Stimulated activated CD8-positive, alpha-beta memory T cell treated with anti-CD3 and anti-CD28 coated beads, Interleukin-7, amount 100 ng/mL, for 4 hours (primary cell): Measurements from ENCODE around the gene INMT.
A peak's percentile ranks its signal among the peaks of the same experiment; 100 is the strongest.

Experiments
- DNase-seq, 2 donors: peaks; one replicate each; pipeline ENCODE4 v3.0.0-alpha.2; 2020; ENCODE audit warnings: low read depth in 2 of 2

INMT gene

DNA sequence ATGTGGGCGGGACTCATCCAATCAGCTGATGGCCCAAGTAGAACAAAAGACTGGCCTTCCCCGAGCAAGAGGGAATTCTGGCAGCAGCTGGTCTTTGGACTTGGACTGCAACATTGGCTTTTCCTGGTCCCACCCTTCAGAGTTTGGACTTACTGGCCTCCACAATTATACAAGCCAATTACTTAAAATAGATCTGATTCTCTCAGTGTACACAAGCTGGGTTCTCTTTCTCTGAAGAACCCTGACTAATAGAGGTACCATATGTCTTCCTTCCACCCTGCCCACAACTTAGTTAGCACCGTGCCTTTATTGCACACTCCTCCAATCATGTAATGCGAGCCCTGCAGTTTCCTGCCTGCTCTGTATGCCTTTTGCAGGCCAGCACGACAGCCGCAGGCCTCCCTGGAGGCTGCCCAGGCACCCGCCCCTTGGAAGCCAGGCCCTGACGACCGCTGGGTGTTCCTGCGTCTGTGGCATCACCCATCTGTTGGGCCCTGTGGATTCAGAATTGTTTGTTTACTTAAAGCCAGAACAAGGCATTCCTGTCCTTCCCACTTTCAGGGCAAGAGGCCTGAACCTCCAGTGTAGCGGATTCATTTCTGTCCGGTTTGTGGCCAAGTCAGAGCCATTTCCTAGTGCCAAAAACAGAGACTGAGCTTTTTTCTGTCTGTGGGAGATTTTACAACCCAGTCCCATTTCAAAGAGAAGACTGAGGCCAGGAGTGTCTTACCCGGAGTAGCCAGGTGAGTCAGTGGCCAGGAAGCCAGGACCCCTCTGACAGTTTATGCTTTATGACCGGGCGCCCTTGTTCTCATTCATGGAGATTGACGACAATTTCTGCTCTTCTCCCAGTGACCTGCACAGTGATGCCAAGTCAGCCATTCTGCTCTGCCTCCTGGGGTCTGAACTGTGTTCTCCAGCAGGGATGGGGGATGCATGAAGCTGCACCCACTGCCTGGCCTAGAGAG is 968 bp upstream of the INMT start:
- DNase-seq, result no peak

GRCh38 chr7:30752484-30752883 is 549 bp downstream of the INMT start:
- DNase-seq, result no peak

DNA sequence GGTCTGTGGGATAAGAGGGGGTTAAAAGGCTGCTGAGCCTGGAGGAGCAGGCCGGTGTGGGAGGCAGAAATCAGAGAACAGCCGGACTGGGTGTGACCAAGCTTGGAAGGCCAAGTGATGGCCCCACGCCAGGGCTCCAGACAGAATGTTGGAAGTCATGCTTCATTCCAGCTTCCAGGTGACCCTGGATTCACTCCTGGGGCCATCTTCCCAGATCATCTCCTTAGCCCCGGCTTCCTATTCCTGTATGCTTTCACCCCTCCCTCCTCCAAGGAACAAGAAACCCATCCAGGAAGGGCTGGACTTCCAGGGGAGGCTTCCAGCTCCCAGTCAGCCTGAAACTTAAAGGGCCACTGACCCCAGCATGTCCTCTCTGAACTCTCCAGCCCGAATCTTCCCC is 1.0 kb downstream of the INMT start:
- DNase-seq, result no peak

GRCh38 chr7:30754315-30754877 is 2.5 kb downstream of the INMT start:
- DNase-seq, result no peak

GRCh38 chr7:30755384-30756154 is 3.6 kb downstream of the INMT start:
- no peak for DNase-seq

- DNase-seq, result no peak
These were observed 5.4 kb downstream of the INMT start for GRCh38 chr7:30757342-30757692.

GRCh38 chr7:30760514-30761213 is 8.7 kb downstream of the INMT start:
- no peak for DNase-seq

DNA sequence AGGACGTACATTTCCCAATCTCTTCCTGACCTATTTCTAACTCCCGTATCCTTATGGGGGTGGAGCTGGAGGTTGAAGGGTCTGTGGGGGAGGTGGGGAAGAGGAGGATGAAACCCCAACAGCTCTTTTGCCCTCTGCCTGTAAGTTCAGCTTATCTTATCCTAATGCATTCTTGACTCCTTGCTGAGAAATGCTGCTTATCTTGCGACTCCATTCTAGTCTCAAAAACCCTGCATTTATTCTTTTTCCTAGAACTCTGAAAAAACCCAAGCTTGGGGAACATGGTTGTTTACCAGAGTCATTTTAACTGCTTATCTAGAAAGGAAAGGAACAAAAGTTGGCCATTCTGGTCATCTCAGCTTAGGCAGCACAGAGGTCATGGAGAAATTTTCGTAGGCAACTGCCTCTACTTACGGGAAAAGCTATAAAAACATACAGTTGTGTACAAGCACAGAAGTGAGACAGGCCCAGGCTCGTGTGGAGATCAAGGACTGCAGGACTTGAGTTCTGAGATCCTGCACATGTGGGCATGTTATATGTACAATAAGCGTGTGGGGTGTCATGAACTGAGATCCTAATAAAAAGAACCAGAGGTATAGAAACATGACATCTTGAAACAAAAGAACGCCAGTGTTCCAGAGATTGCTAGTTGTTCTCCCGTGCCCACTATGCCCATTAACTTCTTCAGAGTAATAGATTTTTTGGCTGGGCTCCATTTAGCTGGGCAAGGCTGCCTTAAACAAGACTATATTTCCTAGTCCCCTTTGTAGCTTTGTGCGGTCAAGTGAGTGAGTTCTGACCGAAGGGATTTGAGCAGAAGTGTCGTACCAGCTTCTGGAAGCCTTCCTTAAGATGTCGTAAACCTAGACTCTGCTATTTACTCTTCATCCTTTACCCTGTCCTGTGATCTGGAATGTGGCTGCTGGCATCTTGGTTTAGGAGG is 9.6 kb downstream of the INMT start:
- DNase-seq, result no peak

GRCh38 chr7:30764030-30764975 is 12.4 kb downstream of the INMT start:
- no peak for DNase-seq

DNA sequence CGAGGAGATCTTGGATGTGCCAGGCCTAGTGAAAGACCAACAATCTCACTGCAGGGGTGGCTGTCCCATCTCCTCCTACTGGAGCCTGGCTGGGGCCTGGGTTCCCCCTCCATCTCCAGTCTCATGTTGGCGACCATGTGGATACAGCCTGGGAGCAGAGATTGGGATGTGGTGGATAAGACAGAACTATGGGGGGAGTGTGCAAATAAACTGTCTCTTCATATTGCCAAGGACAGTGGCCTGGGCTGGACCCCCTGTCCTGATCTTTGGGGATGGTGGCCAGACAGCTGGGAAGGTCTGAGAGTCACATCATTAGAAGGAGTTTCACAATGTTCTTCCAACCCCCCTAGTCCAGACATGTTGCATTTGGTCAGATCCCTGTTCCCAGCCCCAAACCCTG is 13.5 kb downstream of the INMT start:
- no peak for DNase-seq

- DNase-seq, result no peak
These were observed 18.9 kb downstream of the INMT start for GRCh38 chr7:30770845-30771173.

DNA sequence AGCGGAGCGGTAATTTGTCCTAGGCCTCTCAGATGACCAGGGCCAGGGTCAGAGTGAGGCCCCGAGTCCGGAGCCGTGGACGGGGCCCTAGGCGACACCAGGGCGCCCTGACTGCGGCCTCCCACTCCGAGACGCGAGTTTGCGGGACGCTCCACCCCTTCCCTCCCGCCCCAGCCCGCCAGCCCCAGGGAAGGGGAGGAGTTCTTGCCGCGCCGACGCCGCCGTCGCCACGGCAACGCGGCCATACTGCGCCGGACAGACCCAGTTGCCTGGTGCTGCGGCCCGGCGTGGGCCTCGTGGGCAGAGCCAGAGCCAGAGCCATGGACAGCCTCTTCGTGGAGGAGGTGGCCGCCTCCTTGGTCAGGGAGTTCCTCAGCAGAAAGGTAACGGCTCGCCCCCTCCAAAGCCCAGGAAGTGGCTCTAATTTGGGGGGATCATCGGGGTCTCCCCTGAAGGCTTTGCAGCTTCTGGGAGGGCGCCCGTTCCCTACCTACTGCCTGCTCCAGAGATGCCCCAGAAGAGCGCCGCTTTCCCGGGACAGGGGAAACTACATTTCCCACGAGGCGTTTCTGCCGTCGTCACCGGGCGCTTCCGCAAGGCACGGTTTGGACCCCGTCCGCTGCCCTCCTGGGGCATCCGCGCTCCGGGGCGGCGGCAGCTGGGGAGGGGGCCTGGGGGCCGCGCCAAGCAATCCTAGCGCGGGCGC is 19.4 kb downstream of the INMT start, which contains the start of gene MINDY4:
TSS of gene MINDY4 (plus strand) at position 244 of the 706 bp plus-strand sequence. CDS start at position 321, 77 bp downstream.
- DNase-seq, result peak; percentile 22 to 59

DNA sequence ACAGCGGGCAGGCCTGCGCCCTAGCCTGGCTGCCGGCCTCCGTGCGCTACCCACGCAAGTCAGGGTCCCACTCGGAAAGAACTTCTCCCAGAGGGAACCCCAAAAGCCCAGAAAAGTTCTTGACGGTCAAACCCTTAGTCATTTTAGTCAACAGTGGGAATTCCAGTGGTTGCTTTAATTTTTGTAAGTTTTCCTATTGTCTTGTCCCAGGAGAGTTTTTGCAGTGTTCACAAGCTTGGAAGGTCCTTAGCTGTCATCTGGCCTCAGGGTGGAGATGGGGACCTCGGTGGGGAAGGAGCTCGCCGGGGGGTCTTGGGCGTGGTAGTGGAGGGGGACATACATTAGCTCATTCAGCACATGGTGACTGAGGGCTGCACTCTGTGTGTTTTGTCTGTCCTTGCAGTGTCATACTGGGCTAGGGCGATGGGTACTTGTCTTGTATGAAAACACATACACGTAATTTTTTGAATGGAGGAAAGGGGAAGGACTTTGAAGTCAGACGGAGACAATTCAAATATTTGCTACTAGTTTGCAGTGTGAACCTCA is 20.0 kb downstream of the INMT start:
- DNase-seq, result no peak

DNA sequence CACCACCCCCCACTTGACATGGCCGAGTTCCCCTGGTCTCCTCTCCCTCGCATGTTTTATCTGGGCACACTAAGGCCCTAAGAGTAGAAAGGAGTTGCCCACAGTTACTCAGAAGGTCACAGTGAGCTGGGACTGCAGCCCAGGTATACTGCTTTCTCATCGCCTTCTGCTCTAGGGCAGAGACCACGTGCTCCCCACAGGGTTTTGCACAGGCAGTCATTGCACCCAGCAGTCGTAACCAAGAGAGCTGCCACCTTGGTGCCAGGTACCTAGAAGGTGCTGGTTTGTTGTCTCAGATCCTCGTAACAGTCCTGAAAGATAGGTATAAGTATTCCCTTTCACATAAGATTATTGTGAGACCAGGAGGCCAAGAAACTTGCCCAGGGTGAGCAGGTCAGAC is 21.0 kb downstream of the INMT start:
- no peak for DNase-seq

GRCh38 chr7:30775992-30776391 is 24.1 kb downstream of the INMT start:
- no peak for DNase-seq

DNA sequence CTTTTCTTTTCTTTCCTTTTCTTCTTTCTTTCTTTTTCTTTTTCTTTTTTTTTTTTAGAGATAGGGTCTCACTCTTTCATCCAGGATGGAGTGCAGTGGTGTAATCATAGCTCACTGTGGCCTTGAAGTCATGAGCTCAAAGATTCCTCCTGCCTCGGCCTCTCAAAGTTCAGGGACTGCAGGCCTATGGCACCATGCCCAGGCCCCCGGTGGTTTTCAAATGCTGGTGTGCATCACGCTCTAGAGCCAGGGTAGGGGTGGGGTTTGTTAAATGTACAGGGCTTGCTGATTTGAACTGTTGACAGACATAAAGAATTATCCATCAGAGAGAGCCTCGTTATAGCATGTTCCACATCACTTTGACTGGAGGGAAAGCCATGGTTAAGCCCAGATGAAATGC is 25.0 kb downstream of the INMT start:
- DNase-seq, result no peak

DNA sequence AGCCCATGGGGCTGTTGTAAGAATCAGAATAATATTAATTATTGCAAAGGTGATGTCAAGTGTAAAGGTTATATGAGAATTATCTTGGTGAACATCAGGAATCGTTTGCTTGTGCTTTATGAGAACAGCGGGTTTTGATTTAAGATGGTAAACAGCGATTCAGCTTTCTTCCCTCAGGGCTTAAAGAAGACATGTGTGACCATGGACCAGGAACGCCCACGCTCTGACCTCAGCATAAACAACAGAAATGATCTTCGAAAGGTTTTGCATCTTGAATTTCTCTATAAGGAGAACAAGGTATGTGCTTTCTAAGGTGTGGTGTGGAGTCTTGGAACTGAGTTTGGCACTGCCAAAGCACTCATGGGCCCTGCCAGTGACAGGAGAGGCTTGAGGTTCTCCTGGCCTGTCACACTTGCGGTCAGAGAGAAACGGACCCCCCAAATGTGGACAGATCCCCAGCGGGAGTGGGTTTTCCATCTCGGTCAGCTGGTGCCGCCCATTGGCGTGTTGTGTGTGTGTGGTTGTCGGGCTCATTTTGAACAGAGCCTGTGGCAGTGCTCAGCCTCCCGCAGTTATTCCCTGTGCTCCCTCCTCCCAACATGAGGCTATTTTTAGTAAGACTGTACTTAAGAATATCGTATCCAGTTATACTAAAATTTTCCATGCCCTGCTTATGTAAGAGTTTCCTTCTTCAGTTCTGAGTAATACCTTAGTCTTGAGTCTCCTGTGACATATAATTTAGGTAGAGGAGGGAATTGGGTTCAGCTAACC is 26.5 kb downstream of the INMT start:
- no peak for DNase-seq

DNA sequence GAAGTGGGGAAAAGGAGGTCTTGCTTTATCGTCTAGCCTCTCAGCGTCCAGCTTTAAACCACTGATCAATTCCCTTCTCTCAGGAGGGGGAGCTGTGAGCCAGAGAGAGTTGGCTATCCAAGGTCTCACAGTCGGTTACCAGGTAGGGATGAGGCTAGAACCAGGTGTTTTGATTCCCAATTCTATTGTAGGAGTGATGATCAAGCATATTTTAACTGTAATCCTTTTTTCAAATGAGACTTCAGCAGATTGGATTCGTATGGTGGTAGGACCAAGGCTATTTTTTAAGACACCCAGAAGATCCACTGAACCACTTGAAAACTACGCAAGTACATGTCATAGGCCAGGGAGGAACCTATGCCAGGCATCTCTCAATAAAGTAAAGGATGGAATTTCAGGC is 27.6 kb downstream of the INMT start:
- DNase-seq, result no peak
